KMS-11 (cell line): Measurements from ENCODE around the gene USP2.

ENCODE experiments used
- H2AFZ ChIP-seq: fragments of 200-600 bp; sonication (generic); 2 replicates; pipeline ENCODE4 v1.6.1; 2016; ENCODE audit warnings: antibody characterized with exemption, mixed run types, low read depth
- H3K27ac ChIP-seq: fragments of 200-600 bp; sonication (generic); 2 replicates; pipeline ENCODE4 v1.6.1; 2016; ENCODE audit warnings: mild to moderate bottlenecking, mixed run types
- H3K27me3 ChIP-seq: fragments of 200-600 bp; sonication (generic); 2 replicates; pipeline ENCODE4 v1.6.1; 2017; ENCODE audit warnings: mild to moderate bottlenecking, low read depth, mixed run types, moderate library complexity; ENCODE audit not compliant: insufficient read depth
- H3K36me3 ChIP-seq: fragments of 200-600 bp; sonication (generic); 2 replicates; pipeline ENCODE4 v1.6.1; 2017; ENCODE audit warnings: mild to moderate bottlenecking, mixed run types; ENCODE audit not compliant: insufficient read depth
- H3K4me1 ChIP-seq: fragments of 200-600 bp; sonication (generic); 2 replicates; pipeline ENCODE4 v1.6.1; 2016; ENCODE audit warnings: mild to moderate bottlenecking, low read depth, mixed run types; ENCODE audit not compliant: poor library complexity, severe bottlenecking
- H3K4me2 ChIP-seq: fragments of 200-600 bp; sonication (generic); 2 replicates; pipeline ENCODE4 v1.7.0; 2016; ENCODE audit warnings: mild to moderate bottlenecking, mixed run types
- H3K4me3 ChIP-seq: fragments of 200-600 bp; sonication (generic); IDR thresholded peaks from 2 replicates; pipeline ENCODE4 v1.6.1; 2017; ENCODE audit warnings: low read depth, low read length, mixed read lengths; ENCODE audit not compliant: insufficient read depth
- H3K79me2 ChIP-seq: fragments of 200-600 bp; sonication (generic); 2 replicates; pipeline ENCODE4 v1.6.1; 2016; ENCODE audit warnings: low read depth, mixed run types; ENCODE audit not compliant: insufficient read depth
- H3K9ac ChIP-seq: fragments of 200-600 bp; sonication (generic); 2 replicates; pipeline ENCODE4 v1.6.1; 2016; ENCODE audit warnings: mild to moderate bottlenecking, mixed run types
- H4K20me1 ChIP-seq: fragments of 200-600 bp; sonication (generic); 2 replicates; pipeline ENCODE4 v1.6.1; 2016; ENCODE audit warnings: mild to moderate bottlenecking, mixed run types; ENCODE audit not compliant: insufficient read depth
- TF ChIP-seq, protein P1 (sequence below): fragments of 200-600 bp; sonication (generic); conservative IDR thresholded peaks from 2 replicates; pipeline ENCODE4 v1.6.1; 2017; ENCODE audit warnings: low read depth, mild to moderate bottlenecking, antibody characterized with exemption, low read length, moderate library complexity, mixed read lengths

Gene USP2

DNA sequence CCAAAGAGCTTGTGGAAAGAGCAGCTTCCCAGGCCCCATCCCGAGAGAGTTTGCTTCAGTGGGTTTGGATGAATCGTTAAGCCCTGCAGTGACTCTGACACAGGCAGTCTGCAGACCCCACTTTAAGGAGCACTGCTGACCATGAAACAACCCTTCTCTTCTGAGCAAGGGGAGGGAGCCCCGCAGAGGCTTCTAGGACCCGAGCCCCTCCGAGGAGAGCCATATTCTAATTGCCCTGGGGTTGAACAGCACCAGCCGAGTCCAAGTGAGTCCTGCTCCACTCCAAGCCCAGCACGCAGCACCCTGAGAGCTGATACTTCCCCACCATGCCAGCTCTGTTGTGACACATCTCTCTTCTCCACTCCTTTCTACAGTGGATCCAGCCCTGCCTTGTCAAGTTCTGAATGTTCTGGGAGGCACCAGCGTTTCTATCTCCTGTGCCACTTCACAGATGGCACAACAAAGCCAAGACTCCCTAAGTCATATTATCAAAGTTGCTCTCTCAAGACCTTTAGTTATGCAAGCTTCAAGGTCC is 10.4 kb downstream of the USP2 start:
- no peak overlapping the region for H3K9ac ChIP-seq
- no peak overlapping the region for H3K4me2 ChIP-seq
- H3K4me3 ChIP-seq = no peak overlapping the region
- no peak overlapping the region for H2AFZ ChIP-seq
- no peak overlapping the region for H3K27ac ChIP-seq
- no peaks in the 10 kb centered on the region for H3K27me3 ChIP-seq
- H4K20me1 ChIP-seq = no peaks in the 10 kb centered on the region
- H3K4me1 ChIP-seq = no peaks in the 10 kb centered on the region
- H3K79me2 ChIP-seq = no peaks in the 10 kb centered on the region
- TF ChIP-seq, protein P1, sequence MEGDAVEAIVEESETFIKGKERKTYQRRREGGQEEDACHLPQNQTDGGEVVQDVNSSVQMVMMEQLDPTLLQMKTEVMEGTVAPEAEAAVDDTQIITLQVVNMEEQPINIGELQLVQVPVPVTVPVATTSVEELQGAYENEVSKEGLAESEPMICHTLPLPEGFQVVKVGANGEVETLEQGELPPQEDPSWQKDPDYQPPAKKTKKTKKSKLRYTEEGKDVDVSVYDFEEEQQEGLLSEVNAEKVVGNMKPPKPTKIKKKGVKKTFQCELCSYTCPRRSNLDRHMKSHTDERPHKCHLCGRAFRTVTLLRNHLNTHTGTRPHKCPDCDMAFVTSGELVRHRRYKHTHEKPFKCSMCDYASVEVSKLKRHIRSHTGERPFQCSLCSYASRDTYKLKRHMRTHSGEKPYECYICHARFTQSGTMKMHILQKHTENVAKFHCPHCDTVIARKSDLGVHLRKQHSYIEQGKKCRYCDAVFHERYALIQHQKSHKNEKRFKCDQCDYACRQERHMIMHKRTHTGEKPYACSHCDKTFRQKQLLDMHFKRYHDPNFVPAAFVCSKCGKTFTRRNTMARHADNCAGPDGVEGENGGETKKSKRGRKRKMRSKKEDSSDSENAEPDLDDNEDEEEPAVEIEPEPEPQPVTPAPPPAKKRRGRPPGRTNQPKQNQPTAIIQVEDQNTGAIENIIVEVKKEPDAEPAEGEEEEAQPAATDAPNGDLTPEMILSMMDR = no peak
- H3K36me3 ChIP-seq = no peaks in the 10 kb centered on the region

DNA sequence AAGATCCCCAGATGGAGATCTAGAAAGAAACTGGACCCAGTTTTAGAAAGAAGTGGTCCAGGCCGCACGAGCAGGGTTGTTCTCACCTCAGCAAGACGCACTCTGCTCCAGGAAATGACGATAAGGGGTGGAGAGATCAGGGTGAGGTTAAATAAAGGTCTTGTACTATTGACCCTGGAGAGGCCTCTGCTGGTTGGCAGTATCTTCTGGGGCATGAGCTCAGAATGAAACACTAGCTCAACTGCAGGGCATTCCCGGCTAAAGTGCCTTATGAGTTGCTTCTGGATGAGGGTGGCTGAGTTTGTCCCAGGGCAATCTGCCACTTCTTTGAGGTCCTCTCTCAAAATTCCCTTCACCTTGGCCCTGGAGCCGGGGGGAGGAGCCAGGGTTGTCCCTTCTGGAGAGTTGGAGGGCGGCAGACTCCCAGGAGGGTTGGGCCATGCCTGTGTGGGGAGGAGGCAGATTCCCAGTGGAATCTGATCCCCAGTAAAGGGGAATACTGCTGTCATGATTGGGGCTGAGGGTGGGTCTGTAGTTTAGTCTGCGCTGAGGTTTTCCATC is 10.9 kb downstream of the USP2 start:
- no peak overlapping the region for H3K27ac ChIP-seq
- no peaks in the 10 kb centered on the region for H3K27me3 ChIP-seq
- TF ChIP-seq, protein P1 = no peak
- H3K4me2 ChIP-seq = no peak overlapping the region
- H3K4me1 ChIP-seq = no peaks in the 10 kb centered on the region
- H3K79me2 ChIP-seq = no peaks in the 10 kb centered on the region
- H2AFZ ChIP-seq = no peak overlapping the region
- no peaks in the 10 kb centered on the region for H4K20me1 ChIP-seq
- H3K36me3 ChIP-seq = no peaks in the 10 kb centered on the region
- H3K4me3 ChIP-seq = no peak overlapping the region
- no peak overlapping the region for H3K9ac ChIP-seq

DNA sequence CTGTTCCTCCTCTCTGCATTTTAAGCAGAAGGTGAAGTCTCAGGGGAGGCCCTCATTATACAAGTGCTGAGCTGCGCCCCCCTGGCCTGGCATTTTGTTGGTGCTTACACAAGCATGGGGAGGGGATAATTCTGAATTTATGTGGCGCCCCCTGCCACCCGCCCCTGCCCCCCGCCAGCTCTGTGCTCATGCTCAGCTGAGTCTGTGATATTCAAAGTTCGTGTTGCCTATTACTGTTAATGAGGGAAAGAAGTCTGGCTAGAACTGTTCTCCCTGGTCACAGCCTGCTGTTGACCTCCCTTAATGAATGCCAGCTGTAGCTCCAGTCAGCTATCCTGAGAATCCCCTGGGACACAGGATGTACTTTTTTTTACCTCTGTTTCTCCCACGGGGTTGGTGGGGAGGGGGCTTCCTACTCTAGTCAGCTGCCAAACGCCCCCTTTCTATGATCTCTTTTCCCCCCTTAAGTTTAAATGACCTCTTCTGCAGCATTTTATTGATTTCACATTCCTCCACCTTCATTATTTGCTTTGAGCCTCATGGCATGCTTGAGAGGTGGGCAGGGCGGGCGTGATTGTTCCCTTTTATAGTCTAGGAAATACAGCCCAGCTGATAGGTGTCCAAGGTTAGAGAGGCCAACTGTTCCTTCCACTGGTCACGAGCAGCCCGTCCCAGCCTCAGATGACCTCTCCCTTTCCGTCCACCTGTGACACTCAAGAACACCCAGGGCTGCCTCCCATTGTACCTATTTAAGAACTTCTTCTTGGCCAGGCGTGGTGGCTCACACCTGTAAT is 12.2 kb downstream of the USP2 start:
- Histone ChIP-seq H3K4me2 (no peak overlapping the region), H3K27ac (no peak overlapping the region), H4K20me1 (no peaks in the 10 kb centered on the region), H3K4me1 (no peaks in the 10 kb centered on the region), H3K27me3 (peaks cover 3% of the 10 kb centered on the region; the same call in 1 of the 2 replicates), H3K4me3 (no peak overlapping the region), H2AFZ (no peak overlapping the region), H3K79me2 (no peaks in the 10 kb centered on the region), H3K36me3 (no peaks in the 10 kb centered on the region), H3K9ac (no peak overlapping the region)
- TF ChIP-seq, protein P1 = no peak

DNA sequence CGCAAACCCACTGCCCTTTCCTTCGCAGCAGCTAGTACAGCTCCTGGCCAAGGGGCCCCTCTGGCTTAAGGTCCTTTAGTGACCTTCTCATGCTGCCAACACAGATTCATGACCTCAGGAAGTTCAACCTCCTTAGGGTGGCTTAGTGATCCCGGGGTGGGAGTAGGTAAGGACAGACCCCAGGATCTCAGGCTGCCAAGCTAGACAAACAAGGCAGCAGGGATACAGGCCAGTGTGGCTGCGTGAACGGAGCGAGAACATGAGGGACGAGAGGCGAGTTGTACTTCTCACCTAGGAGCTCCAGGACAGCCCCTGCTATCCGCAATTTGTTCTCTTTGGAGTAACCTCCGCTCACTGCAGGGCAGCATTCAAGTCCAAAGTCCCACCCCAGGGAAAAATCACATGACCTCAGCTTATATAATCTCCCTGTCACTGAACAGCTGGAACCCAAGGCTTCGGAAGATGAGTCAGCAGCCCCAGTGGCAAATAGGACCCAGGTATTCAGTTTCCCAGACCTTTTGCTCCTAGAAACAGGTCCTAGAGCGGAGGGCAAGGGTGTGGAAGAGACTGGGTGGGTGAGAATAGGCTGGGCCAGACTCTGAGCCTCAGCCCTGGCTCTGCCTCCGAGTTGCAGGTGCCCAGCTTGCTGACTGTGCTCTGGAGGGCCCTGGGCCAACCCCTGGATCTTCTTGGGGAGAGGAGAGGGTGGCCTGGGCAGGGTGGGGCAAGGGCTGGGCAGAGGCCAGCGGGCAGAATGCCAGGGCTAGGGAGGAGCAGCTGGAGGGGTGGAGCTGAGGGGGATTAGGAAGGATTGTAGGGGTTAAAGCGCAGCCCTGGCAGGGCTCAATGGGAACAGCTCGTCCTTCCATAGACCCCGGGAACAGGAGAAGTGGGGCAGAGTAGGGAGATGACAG is 13.1 kb downstream of the USP2 start:
- Histone ChIP-seq H4K20me1 (no peaks in the 10 kb centered on the region), H3K27ac (no peak overlapping the region), H3K27me3 (peaks cover 3% of the 10 kb centered on the region; the same call in 1 of the 2 replicates), H3K9ac (no peak overlapping the region), H3K4me2 (no peak overlapping the region), H3K4me1 (no peaks in the 10 kb centered on the region), H2AFZ (no peak overlapping the region), H3K36me3 (no peaks in the 10 kb centered on the region), H3K4me3 (no peak overlapping the region), H3K79me2 (no peaks in the 10 kb centered on the region)
- TF ChIP-seq, protein P1 = no peak
